ENCODE data around the gene CYBC1. TPM values are rescaled to one million over a fixed set of nuclear protein-coding genes. Genes with fewer than 3 reads are reported as not detected.

Gene CYBC1
- total RNA-seq, 1 donor from 2014 or later, result 78.1 TPM

- Mint-ChIP-seq H3K4me3 (no peak overlapping the region), H3K27ac (no peak overlapping the region), H3K27me3 (no peaks in the 10 kb centered on the region), H3K9me3 (no peaks in the 10 kb centered on the region), H3K4me1 (ENCODE audit: unreplicated experiment) (peaks cover 4% of the 10 kb centered on the region), H3K36me3 (no peaks in the 10 kb centered on the region)
- TF ChIP-seq CTCF (conservative IDR thresholded peaks at IDR 0.05), result no peak
- no peak for DNase-seq (ENCODE audit: extremely low spot score, unreplicated experiment)
These were observed 5.0 kb downstream of the CYBC1 start for GRCh38 chr17:82445542-82445941.

- no peak overlapping the region for H3K4me3 Mint-ChIP-seq
- peaks cover 4% of the 10 kb centered on the region for H3K4me1 Mint-ChIP-seq (ENCODE audit: unreplicated experiment)
- TF ChIP-seq CTCF (conservative IDR thresholded peaks at IDR 0.05), result no peak
- H3K27me3 Mint-ChIP-seq, result no peaks in the 10 kb centered on the region
- H3K36me3 Mint-ChIP-seq, result no peaks in the 10 kb centered on the region
- no peaks in the 10 kb centered on the region for H3K9me3 Mint-ChIP-seq
- no peak for DNase-seq (ENCODE audit: extremely low spot score, unreplicated experiment)
- no peak overlapping the region for H3K27ac Mint-ChIP-seq
These were observed 5.5 kb downstream of the CYBC1 start for GRCh38 chr17:82444941-82445521.

- Mint-ChIP-seq H3K27me3 (no peaks in the 10 kb centered on the region), H3K36me3 (no peaks in the 10 kb centered on the region)
These were observed 6.2 kb downstream of the CYBC1 start for GRCh38 chr17:82444284-82444893.

GRCh38 chr17:82443465-82444283, 6.9 kb downstream of the CYBC1 start:
- TF ChIP-seq CTCF (conservative IDR thresholded peaks at IDR 0.05), result no peak
- H3K4me1 Mint-ChIP-seq (ENCODE audit: unreplicated experiment), result no peaks in the 10 kb centered on the region
- no peak overlapping the region for H3K4me3 Mint-ChIP-seq
- no peak for DNase-seq (ENCODE audit: extremely low spot score, unreplicated experiment)
- no peaks in the 10 kb centered on the region for H3K9me3 Mint-ChIP-seq
- H3K27me3 Mint-ChIP-seq, result no peaks in the 10 kb centered on the region
- no peaks in the 10 kb centered on the region for H3K36me3 Mint-ChIP-seq
- no peak overlapping the region for H3K27ac Mint-ChIP-seq

More at GRCh38 chr17:82444284-82444893, 6.2 kb downstream of the CYBC1 start:
- H3K4me1 Mint-ChIP-seq (ENCODE audit: unreplicated experiment), result no peaks in the 10 kb centered on the region
- H3K4me3 Mint-ChIP-seq, result no peak overlapping the region
- no peak for DNase-seq (ENCODE audit: extremely low spot score, unreplicated experiment)
- no peak for TF ChIP-seq CTCF (conservative IDR thresholded peaks at IDR 0.05)
- no peaks in the 10 kb centered on the region for H3K9me3 Mint-ChIP-seq
- H3K27ac Mint-ChIP-seq, result no peak overlapping the region

GRCh38 chr17:82442643-82443464, 7.7 kb downstream of the CYBC1 start:
- Mint-ChIP-seq H3K4me1 (ENCODE audit: unreplicated experiment) (no peaks in the 10 kb centered on the region), H3K27me3 (no peaks in the 10 kb centered on the region), H3K9me3 (no peaks in the 10 kb centered on the region), H3K4me3 (no peak overlapping the region), H3K36me3 (no peaks in the 10 kb centered on the region), H3K27ac (no peak overlapping the region)
- no peak for DNase-seq (ENCODE audit: extremely low spot score, unreplicated experiment)
- TF ChIP-seq CTCF (conservative IDR thresholded peaks at IDR 0.05), result no peak
